ENCODE results near the gene TPP2. TPM values are rescaled to one million over a fixed set of nuclear protein-coding genes. Genes with fewer than 3 reads are reported as not detected.

Gene TPP2
- total RNA-seq, result 10 to 100 TPM; 64.7 to 65.6 TPM

GRCh38 chr13:102596147-102597028 lies at the start of gene TPP2:
TSS of gene TPP2 (plus strand) at chr13:102596986. CDS start at chr13:102597039, 53 bp downstream.
- no peaks in the 10 kb centered on the region for H3K27me3 Mint-ChIP-seq
- POLR2A ChIA-PET, result interaction anchor here (0.6 to 3.7 kb wide), 10 partner anchors 9 to 252 kb away, joined by 3 to 43 read pairs (median 3); partner anchors contain the start of genes BIVM, ERCC5, POGLUT2 and TEX30

GRCh38 chr13:102548811-102549210 lies 48.0 kb upstream of the TPP2 start:
- intact Hi-C loops (cut with micrococcal nuclease), result no loop called here
- Mint-ChIP-seq H3K36me3 (no peaks in the 10 kb centered on the region), H3K4me3 (no peak overlapping the region), H3K9me3 (no peaks in the 10 kb centered on the region), H3K27me3 (peaks cover 7% of the 10 kb centered on the region), H3K27ac (no peak overlapping the region), H3K4me1 (ENCODE audit: low read depth) (peaks cover 2% of the 10 kb centered on the region)
- CTCF ChIA-PET, result no interaction called here
- POLR2A ChIA-PET, result no interaction called here
- DNase-seq, result no peak

More at GRCh38 chr13:102596147-102597028, at the start of gene TPP2:
- Mint-ChIP-seq H3K4me1 (ENCODE audit: low read depth) (peaks cover 60% of the 10 kb centered on the region), H3K27ac (peak within 1 kb of the TSS; percentile 100), H3K36me3 (peaks cover 9% of the 10 kb centered on the region), H3K4me3 (peak within 1 kb of the TSS; percentile 99), H3K9me3 (no peaks in the 10 kb centered on the region)
- CTCF ChIA-PET, result interaction anchor here (1.0 to 1.9 kb wide), 5 partner anchors 11 to 250 kb away, joined by 3 to 10 read pairs (median 3); partner anchors contain the start of gene ERCC5
- peak; percentile 99 for DNase-seq
- intact Hi-C loops (cut with micrococcal nuclease), result loop anchor here (1.0 to 2.0 kb wide), 5 partner anchors 13 to 249 kb away; partner anchors contain the start of genes BIVM and TEX30

GRCh38 chr13:102550507-102550906 lies 46.3 kb upstream of the TPP2 start:
- no peaks in the 10 kb centered on the region for H3K9me3 Mint-ChIP-seq
- intact Hi-C loops (cut with micrococcal nuclease), result loop anchor here (10.0 kb wide), 2 partner anchors 1036 to 1406 kb away; no protein-coding TSS in a partner anchor
- no peaks in the 10 kb centered on the region for H3K4me1 Mint-ChIP-seq (ENCODE audit: low read depth)
- DNase-seq, result no peak
- H3K4me3 Mint-ChIP-seq, result no peak overlapping the region
- ChIA-PET CTCF (no interaction called here), POLR2A (interaction anchor here (1.0 kb wide), 1 partner anchor 45 kb away, joined by 3 read pairs; no protein-coding TSS in a partner anchor)
- no peaks in the 10 kb centered on the region for H3K36me3 Mint-ChIP-seq
- H3K27ac Mint-ChIP-seq, result no peak overlapping the region
- peaks cover 11% of the 10 kb centered on the region for H3K27me3 Mint-ChIP-seq

- intact Hi-C loops (cut with micrococcal nuclease), result loop anchor here (1.0 to 10.0 kb wide), 5 partner anchors 99 to 1411 kb away; partner anchors contain the start of gene FGF14
- Mint-ChIP-seq H3K36me3 (no peaks in the 10 kb centered on the region), H3K9me3 (no peaks in the 10 kb centered on the region), H3K4me1 (ENCODE audit: low read depth) (no peaks in the 10 kb centered on the region), H3K27me3 (peaks cover 4% of the 10 kb centered on the region), H3K4me3 (no peak overlapping the region), H3K27ac (no peak overlapping the region)
- POLR2A ChIA-PET, result no interaction called here
- CTCF ChIA-PET, result interaction anchor here (0.5 to 3.3 kb wide), 18 partner anchors 10 to 1411 kb away, joined by 3 to 29 read pairs (median 4); no protein-coding TSS in a partner anchor
- DNase-seq, result no peak
Observed at GRCh38 chr13:102555914-102556553, 40.8 kb upstream of the TPP2 start.

- Mint-ChIP-seq H3K4me3 (no peak overlapping the region), H3K9me3 (no peaks in the 10 kb centered on the region), H3K36me3 (no peaks in the 10 kb centered on the region), H3K4me1 (ENCODE audit: low read depth) (no peaks in the 10 kb centered on the region), H3K27ac (no peak overlapping the region), H3K27me3 (peaks cover 4% of the 10 kb centered on the region)
- intact Hi-C loops (cut with micrococcal nuclease), result loop anchor here (1.0 to 10.0 kb wide), 5 partner anchors 100 to 1412 kb away; partner anchors contain the start of gene FGF14
- ChIA-PET CTCF (interaction anchor here (0.6 to 3.3 kb wide), 7 partner anchors 9 to 1412 kb away, joined by 3 to 29 read pairs (median 8); no protein-coding TSS in a partner anchor), POLR2A (no interaction called here)
- DNase-seq, result no peak
Observed at GRCh38 chr13:102556806-102557205, 40.0 kb upstream of the TPP2 start.

GRCh38 chr13:102558029-102558428 lies 38.8 kb upstream of the TPP2 start:
- no peaks in the 10 kb centered on the region for H3K4me1 Mint-ChIP-seq (ENCODE audit: low read depth)
- peaks cover 4% of the 10 kb centered on the region for H3K27me3 Mint-ChIP-seq
- H3K4me3 Mint-ChIP-seq, result no peak overlapping the region
- H3K27ac Mint-ChIP-seq, result no peak overlapping the region
- no peaks in the 10 kb centered on the region for H3K9me3 Mint-ChIP-seq
- no peak for DNase-seq
- CTCF ChIA-PET, result interaction anchor here (1.0 to 1.4 kb wide), 3 partner anchors 22 to 1413 kb away, joined by 3 to 9 read pairs (median 3); no protein-coding TSS in a partner anchor
- POLR2A ChIA-PET, result no interaction called here
- no peaks in the 10 kb centered on the region for H3K36me3 Mint-ChIP-seq
- intact Hi-C loops (cut with micrococcal nuclease), result loop anchor here (5.0 to 10.0 kb wide), 3 partner anchors 156 to 1413 kb away; partner anchors contain the start of gene FGF14

GRCh38 chr13:102561933-102562332 lies 34.9 kb upstream of the TPP2 start:
- no peak overlapping the region for H3K4me3 Mint-ChIP-seq
- H3K9me3 Mint-ChIP-seq, result no peaks in the 10 kb centered on the region
- no peak overlapping the region for H3K27ac Mint-ChIP-seq
- no peaks in the 10 kb centered on the region for H3K36me3 Mint-ChIP-seq
- CTCF ChIA-PET, result interaction anchor here (0.5 to 0.9 kb wide), 2 partner anchors 126 to 1416 kb away, joined by 3 read pairs; no protein-coding TSS in a partner anchor
- intact Hi-C loops (cut with micrococcal nuclease), result no loop called here
- H3K27me3 Mint-ChIP-seq, result peaks cover 10% of the 10 kb centered on the region
- no peak for DNase-seq
- POLR2A ChIA-PET, result no interaction called here
- H3K4me1 Mint-ChIP-seq (ENCODE audit: low read depth), result no peaks in the 10 kb centered on the region

- Mint-ChIP-seq H3K27ac (no peak overlapping the region), H3K36me3 (no peaks in the 10 kb centered on the region), H3K27me3 (peaks cover 10% of the 10 kb centered on the region), H3K4me3 (no peak overlapping the region), H3K9me3 (no peaks in the 10 kb centered on the region), H3K4me1 (ENCODE audit: low read depth) (no peaks in the 10 kb centered on the region)
- ChIA-PET CTCF (interaction anchor here (1.2 kb wide), 1 partner anchor 17 kb away, joined by 3 read pairs; no protein-coding TSS in a partner anchor), POLR2A (no interaction called here)
- intact Hi-C loops (cut with micrococcal nuclease), result no loop called here
- DNase-seq, result no peak
Observed at GRCh38 chr13:102563267-102563666, 33.5 kb upstream of the TPP2 start.

GRCh38 chr13:102564564-102564963 lies 32.2 kb upstream of the TPP2 start:
- Mint-ChIP-seq H3K27me3 (peaks cover 10% of the 10 kb centered on the region), H3K27ac (no peak overlapping the region), H3K4me3 (no peak overlapping the region), H3K4me1 (ENCODE audit: low read depth) (no peaks in the 10 kb centered on the region), H3K36me3 (no peaks in the 10 kb centered on the region), H3K9me3 (no peaks in the 10 kb centered on the region)
- CTCF ChIA-PET, result interaction anchor here (1.2 to 2.7 kb wide), 2 partner anchors 8 to 15 kb away, joined by 3 to 13 read pairs; no protein-coding TSS in a partner anchor
- intact Hi-C loops (cut with micrococcal nuclease), result no loop called here
- POLR2A ChIA-PET, result no interaction called here
- no peak for DNase-seq

GRCh38 chr13:102566513-102566912 lies 30.3 kb upstream of the TPP2 start:
- peaks cover 10% of the 10 kb centered on the region for H3K27me3 Mint-ChIP-seq
- H3K27ac Mint-ChIP-seq, result no peak overlapping the region
- no peak overlapping the region for H3K4me3 Mint-ChIP-seq
- POLR2A ChIA-PET, result no interaction called here
- H3K9me3 Mint-ChIP-seq, result no peaks in the 10 kb centered on the region
- intact Hi-C loops (cut with micrococcal nuclease), result no loop called here
- H3K36me3 Mint-ChIP-seq, result no peaks in the 10 kb centered on the region
- no peak for DNase-seq
- CTCF ChIA-PET, result interaction anchor here (0.6 to 2.7 kb wide), 2 partner anchors 10 to 331 kb away, joined by 3 to 13 read pairs; no protein-coding TSS in a partner anchor
- no peaks in the 10 kb centered on the region for H3K4me1 Mint-ChIP-seq (ENCODE audit: low read depth)

- POLR2A ChIA-PET, result no interaction called here
- Mint-ChIP-seq H3K9me3 (no peaks in the 10 kb centered on the region), H3K27me3 (peaks cover 10% of the 10 kb centered on the region), H3K4me3 (no peak overlapping the region), H3K4me1 (ENCODE audit: low read depth) (no peaks in the 10 kb centered on the region), H3K27ac (no peak overlapping the region), H3K36me3 (no peaks in the 10 kb centered on the region)
- intact Hi-C loops (cut with micrococcal nuclease), result no loop called here
- CTCF ChIA-PET, result interaction anchor here (1.0 to 1.2 kb wide), 2 partner anchors 12 kb away, joined by 4 to 5 read pairs; no protein-coding TSS in a partner anchor
- DNase-seq, result no peak
Observed at GRCh38 chr13:102567857-102568256, 28.9 kb upstream of the TPP2 start.
